Mucosa of stomach (tissue), 1 donor: ENCODE measurements around the gene TARM1.
"Not testable (repeated sequence)": the region's sequence is repeated elsewhere in the genome, so short reads cannot be mapped to it uniquely, and the experiment has no call there.

Source experiments
- H3K27me3 ChIP-seq: one replicate; pipeline ENCODE4 v1.7.0; 2013; ENCODE audit warnings: mild to moderate bottlenecking, low read length; ENCODE audit not compliant: control insufficient read depth, insufficient read depth
- H3K36me3 ChIP-seq: one replicate; pipeline ENCODE4 v1.7.0; 2013; ENCODE audit warnings: low read length; ENCODE audit not compliant: control insufficient read depth, insufficient read depth
- H3K4me1 ChIP-seq: one replicate; pipeline ENCODE4 v1.7.0; 2013; ENCODE audit warnings: mild to moderate bottlenecking, low read length; ENCODE audit not compliant: control insufficient read depth, insufficient read depth
- H3K4me3 ChIP-seq: one replicate; pipeline ENCODE4 v1.7.0; 2013; ENCODE audit warnings: low read length
- H3K9ac ChIP-seq: one replicate; pipeline ENCODE4 v1.7.0; 2013; ENCODE audit warnings: mild to moderate bottlenecking, low read length, moderate library complexity
- H3K9me3 ChIP-seq: one replicate; pipeline ENCODE4 v1.7.0; 2013; ENCODE audit warnings: mild to moderate bottlenecking, low read length, moderate library complexity; ENCODE audit not compliant: control insufficient read depth
- donor health status: Pancreatic carcinoma.

Gene TARM1

DNA sequence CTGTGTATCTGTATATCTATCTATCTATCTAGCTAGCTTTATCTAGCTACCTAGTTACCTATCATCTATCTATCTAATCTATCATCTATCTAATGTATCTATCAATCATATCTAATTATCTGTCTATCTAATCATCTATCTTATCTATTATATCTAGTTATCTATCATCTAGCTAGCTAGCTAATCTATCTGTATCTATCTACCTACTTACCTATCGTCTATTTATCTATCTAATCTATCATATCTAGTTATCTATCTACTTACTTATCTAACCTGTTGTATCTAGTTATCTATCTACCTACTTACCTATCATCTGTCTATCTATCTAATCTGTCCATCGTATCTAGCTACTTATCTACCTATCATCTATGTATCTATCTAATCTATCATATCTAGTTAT is 35.4 kb downstream of the TARM1 start:
- Histone ChIP-seq H3K9ac (no peak overlapping the region), H3K27me3 (peaks cover 4% of the 10 kb centered on the region), H3K36me3 (no peaks in the 10 kb centered on the region)

DNA sequence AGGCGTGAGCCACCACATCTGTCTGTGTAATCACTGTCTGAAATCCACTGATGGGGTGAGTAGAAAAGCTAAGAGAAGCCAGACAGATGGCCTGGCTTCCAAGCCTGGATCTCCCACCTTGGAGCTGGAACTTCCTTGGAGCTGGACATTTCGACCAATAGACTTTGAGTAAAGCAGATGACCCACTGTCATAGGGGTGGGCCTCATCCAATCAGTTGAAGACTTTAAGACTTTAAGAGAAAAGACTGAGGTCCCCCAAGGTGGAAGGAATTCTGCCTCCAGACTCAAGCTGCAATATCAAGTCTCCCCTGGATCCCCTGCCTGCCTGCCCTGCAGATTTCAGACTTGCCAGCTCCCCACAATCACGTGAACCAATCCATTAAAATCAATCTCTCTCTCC is 38.2 kb downstream of the TARM1 start:
- no peaks in the 10 kb centered on the region for H3K4me1 ChIP-seq
- H3K9ac ChIP-seq = no peak overlapping the region
- no peaks in the 10 kb centered on the region for H3K9me3 ChIP-seq
- no peaks in the 10 kb centered on the region for H3K36me3 ChIP-seq
- H3K4me3 ChIP-seq = no peak overlapping the region
- peaks cover 4% of the 10 kb centered on the region for H3K27me3 ChIP-seq

More for the DNA sequence above, 35.4 kb downstream of the TARM1 start:
- Histone ChIP-seq H3K4me3 (no peak overlapping the region), H3K9me3 (no peaks in the 10 kb centered on the region), H3K4me1 (no peaks in the 10 kb centered on the region)

DNA sequence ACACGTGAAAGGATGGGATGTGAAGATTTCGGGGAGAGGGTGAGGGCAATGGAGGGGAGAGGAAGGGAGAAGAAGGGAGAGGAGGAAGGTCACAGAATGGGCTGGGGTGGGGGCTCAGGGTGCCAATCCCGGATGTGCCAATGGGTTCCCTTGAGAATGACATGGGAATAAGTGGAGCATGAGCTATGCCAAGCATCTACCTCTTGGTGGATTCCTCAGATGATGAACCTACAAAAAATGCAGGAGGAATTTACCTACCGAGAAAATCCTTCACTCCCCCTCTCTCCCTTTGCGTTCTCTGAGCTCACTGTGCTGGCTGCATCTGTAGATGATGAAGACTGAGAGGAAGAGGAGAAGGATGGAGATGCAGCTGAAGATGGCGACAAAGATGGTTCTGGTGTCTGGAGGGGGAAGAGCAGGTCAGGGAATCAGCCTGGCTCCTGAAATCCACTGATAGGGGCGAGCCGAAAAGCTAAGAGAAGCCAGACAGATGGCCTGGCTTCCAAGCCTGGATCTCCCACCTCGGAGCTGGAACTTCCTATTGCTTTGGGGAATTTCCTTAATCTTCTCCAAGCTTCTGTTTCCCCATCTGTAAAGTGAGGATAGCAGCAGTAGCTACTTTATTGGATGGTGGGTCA is 39.1 kb downstream of the TARM1 start:
- H3K4me1 ChIP-seq = no peaks in the 10 kb centered on the region
- no peak overlapping the region for H3K4me3 ChIP-seq
- H3K9me3 ChIP-seq = no peaks in the 10 kb centered on the region
- no peak overlapping the region for H3K9ac ChIP-seq
- H3K36me3 ChIP-seq = no peaks in the 10 kb centered on the region
- H3K27me3 ChIP-seq = peaks cover 4% of the 10 kb centered on the region

DNA sequence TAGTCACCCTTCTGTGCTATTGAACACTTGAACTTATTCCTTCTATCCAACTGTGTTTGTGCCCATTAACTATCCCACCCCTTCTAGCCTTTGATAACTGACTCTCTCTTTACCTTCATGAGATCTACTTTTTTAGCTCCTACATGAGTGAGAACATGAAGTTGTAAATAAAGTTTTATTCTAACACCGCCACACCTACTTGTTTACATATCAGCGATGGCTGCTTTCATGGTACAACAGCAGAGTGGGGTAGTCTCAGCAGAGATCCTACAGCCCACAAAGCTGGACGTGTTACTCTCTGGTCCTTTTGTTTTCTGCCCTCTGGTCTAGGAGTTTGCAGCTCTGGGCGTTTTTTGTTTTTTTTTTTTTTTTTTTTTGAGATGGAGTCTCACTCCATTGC is 41.2 kb downstream of the TARM1 start:
- H3K4me3 ChIP-seq = no peak overlapping the region
- H3K9ac ChIP-seq = no peak overlapping the region
- H3K27me3 ChIP-seq = peaks cover 4% of the 10 kb centered on the region
- no peaks in the 10 kb centered on the region for H3K4me1 ChIP-seq
- H3K36me3 ChIP-seq = no peaks in the 10 kb centered on the region
- H3K9me3 ChIP-seq = no peaks in the 10 kb centered on the region

DNA sequence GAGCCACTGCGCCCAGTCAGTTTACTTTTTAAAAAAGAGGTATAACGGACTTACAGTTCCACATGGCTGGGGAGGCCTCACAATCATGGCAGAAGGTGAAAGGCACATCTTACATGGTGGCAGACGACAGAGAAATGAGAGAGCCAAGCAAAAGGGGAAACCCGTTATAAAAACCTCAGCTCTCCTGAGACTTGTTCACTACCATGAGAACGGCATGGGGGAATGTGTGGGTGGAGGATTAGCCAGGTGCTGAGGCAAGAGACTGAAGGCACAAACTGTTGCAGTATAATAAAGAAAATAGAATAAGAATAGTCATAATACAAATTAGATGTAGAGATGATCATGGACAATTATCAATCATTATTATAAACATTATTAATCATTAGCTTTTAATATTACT is 44.6 kb downstream of the TARM1 start:
- not testable (repeated sequence) for H3K27me3 ChIP-seq, H3K4me3 ChIP-seq, H3K4me1 ChIP-seq, H3K9ac ChIP-seq, H3K36me3 ChIP-seq, H3K9me3 ChIP-seq

DNA sequence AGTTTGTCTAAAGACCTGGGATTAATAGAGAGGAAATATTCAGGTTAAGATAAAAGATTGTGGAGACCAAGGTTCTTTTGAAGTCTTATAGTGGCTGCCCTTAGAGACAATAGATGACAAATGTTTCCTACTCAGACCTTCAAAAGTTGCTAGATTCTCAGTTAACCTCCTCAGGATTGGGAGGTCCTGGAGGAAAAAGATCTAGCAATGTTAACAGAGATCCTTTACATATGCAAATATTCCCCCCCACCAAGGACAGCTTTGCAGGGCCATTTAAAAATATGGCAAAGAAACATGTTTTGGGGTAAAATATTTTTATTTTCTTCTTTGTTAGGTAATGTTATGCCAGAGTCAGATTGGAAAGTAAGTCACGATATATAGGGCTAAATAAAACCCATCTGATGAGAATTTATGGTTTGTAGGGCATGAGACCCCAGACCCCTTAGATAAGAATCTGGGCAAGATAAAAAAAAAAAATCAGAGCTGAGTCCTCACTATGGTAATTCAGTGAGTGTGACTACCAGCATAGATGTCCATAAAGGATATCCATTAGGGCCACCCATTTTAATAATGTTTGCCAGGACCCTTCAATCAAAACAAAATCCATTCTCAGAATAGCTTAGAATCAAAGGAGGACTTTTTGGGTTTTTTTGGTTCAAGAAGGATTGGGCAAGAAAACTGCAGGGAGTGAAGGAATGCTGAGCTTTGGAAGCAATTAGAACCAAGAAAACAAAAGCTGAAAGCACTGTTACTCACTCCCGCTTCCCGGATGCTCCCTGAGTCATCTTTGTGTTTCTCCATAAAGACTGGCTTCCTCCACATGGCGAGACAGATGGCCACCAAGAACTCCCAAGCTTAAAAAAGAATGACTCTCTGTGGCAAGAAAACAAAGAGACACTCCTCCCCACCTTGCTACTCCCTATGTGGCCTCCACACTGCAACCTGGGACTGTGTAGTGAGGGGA is 45.7 kb downstream of the TARM1 start:
- H3K9me3 ChIP-seq = no peaks in the 10 kb centered on the region
- no peaks in the 10 kb centered on the region for H3K36me3 ChIP-seq
- H3K4me1 ChIP-seq = no peaks in the 10 kb centered on the region
- no peak overlapping the region for H3K9ac ChIP-seq
- peaks cover 5% of the 10 kb centered on the region for H3K27me3 ChIP-seq
- no peak overlapping the region for H3K4me3 ChIP-seq

DNA sequence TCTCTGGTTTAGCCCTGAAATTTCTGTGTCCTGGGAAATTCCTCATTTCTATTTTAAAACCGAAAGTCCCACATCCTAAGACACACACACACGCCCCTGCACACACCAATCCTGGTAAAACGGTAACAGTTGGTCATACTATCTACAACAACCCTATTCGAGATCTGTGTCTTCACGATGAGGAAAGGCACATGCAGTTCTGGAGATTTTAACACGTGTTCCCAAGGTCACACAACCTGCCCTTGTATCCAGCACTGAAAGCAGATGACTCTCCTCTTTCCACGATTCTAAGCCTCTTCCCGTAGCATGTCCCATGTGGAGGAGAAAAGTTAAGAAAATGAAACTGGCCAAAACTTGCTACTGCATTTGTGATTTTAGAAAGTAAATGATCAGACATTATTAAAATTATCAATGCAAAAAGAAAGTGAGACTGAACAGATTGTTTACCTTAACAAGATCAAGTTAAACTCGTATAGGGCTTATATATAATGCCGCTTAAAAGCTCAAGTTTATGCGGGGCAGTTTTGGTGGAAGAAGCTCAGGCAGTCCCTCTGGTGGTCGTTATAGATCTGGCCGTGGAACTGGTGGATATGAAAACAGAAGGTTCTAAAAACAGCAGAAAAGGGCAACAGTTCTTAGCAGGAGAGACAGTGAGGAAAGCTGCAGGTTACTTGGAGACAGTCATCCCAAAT is 50.1 kb downstream of the TARM1 start:
- Histone ChIP-seq H3K36me3 (no peaks in the 10 kb centered on the region), H3K27me3 (peaks cover 5% of the 10 kb centered on the region), H3K4me1 (no peaks in the 10 kb centered on the region), H3K4me3 (no peak overlapping the region), H3K9ac (no peak overlapping the region), H3K9me3 (no peaks in the 10 kb centered on the region)

DNA sequence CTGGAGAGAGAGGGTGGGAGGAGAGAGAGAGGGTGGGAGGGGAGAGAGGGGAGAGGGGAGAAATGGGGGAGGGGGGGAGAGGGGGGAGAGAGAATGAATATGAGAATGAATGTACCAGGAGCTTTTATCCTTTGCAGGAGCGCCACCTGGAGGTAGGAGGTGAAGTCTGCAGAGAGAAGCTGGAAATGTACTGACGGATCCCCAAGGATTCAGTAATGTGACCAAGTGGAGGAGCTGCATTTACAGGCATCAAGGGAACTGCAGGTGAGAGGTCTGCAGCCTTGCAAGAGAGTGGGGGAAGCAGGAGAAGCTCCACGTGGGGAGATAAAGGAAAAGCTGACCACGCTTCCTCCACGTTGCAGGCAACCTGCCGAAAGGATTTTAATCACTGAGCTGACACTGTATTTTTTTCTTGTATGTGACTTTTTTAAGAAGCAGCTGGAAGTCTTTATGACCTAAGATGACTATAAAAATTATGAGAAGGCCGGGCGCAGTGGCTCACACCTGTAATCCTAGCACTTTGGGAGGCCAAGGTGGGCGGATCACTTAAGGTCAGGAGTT is 51.2 kb downstream of the TARM1 start:
- no peaks in the 10 kb centered on the region for H3K9me3 ChIP-seq
- no peaks in the 10 kb centered on the region for H3K4me1 ChIP-seq
- no peak overlapping the region for H3K4me3 ChIP-seq
- no peak overlapping the region for H3K9ac ChIP-seq
- no peaks in the 10 kb centered on the region for H3K36me3 ChIP-seq
- peaks cover 5% of the 10 kb centered on the region for H3K27me3 ChIP-seq

DNA sequence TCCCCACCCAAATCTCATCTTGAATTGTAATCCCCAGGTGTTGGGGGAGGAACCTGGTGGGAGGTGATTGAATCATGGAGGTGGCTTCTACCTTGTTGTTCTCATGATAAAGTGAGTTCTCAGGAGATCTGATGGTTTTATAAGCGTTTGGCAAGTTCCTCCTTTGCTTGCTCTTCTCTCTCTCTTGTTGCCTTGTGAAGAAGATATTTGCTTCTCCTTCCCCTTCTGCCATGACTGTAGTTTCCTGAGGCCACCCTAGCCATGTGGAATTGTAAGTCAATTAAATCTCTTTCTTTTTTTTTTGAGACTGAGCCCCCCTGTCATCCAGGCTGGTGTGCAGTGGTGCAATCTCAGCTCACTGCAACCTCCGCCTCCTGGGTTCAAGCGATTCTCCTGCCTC is 51.9 kb downstream of the TARM1 start:
- Histone ChIP-seq H3K4me3 (no peak overlapping the region), H3K4me1 (no peaks in the 10 kb centered on the region), H3K9me3 (no peaks in the 10 kb centered on the region), H3K36me3 (no peaks in the 10 kb centered on the region), H3K27me3 (peaks cover 5% of the 10 kb centered on the region), H3K9ac (no peak overlapping the region)

DNA sequence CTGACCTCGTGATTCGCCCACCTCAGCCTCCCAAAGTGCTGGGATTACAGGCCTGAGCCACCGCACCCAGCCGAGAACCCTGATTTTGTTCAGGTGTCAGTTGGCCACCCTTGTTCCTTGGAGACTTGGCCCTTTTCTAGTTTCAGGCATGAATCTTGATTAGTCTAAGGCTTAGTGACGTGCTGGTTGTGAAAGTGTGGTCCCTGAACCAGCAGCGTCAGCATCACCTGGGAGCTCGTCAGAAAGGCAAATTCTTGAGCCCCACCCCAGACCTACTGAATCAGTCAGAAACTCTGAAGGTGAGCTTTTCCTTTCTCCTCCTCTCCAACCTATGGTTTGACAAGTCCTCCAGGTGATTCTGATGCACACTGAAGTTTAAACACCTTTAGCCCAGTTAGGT is 54.5 kb downstream of the TARM1 start:
- Histone ChIP-seq H3K9ac (no peak overlapping the region), H3K36me3 (no peaks in the 10 kb centered on the region), H3K27me3 (peaks cover 5% of the 10 kb centered on the region), H3K9me3 (no peaks in the 10 kb centered on the region), H3K4me3 (no peak overlapping the region), H3K4me1 (peaks cover 7% of the 10 kb centered on the region)

DNA sequence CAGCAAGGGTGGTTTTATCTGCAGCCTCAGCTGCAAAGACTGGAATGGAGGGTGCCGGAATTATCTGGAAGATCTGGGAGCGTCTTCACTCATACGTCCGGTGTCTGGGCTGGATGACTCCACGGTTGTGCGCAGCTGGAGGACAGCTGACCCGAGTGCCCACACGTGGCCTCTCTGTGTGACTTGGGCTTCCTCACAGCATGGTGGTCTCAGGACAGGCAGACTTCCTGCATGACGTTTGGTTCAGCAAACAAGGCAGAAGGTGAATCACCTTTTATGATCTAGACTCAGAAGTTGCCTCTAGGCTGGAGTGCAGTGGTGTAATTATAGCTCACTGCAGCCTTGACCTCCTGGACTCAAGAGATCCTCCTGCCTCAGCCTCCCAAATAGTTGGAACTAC is 56.5 kb downstream of the TARM1 start:
- Histone ChIP-seq H3K4me3 (no peak overlapping the region), H3K27me3 (no peaks in the 10 kb centered on the region), H3K36me3 (no peaks in the 10 kb centered on the region), H3K9ac (no peak overlapping the region), H3K4me1 (peaks cover 10% of the 10 kb centered on the region), H3K9me3 (no peaks in the 10 kb centered on the region)

DNA sequence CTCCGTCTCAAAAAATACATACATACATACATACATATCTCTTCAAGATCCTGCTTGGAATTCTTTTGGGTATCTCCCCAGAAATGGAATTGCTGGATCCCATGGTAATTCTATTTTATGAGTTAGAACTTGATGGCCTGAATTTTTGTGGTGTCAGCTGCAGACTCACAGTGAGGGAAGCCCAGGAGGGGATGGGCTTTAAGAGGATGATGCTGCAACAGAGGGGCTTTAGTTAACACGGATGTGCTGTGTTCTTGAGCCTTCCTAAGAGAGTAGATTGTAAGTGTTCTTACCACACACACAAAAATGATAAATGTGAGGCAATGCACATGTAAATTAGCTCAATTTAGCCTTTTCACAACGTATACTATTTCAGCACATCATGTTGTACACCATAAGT is 58.0 kb downstream of the TARM1 start:
- no peaks in the 10 kb centered on the region for H3K36me3 ChIP-seq
- H3K9ac ChIP-seq = no peak overlapping the region
- H3K9me3 ChIP-seq = no peaks in the 10 kb centered on the region
- H3K27me3 ChIP-seq = no peaks in the 10 kb centered on the region
- H3K4me1 ChIP-seq = peaks cover 20% of the 10 kb centered on the region
- no peak overlapping the region for H3K4me3 ChIP-seq
